Thymus (tissue), 11 donors: ENCODE results near the gene ARRDC4. TPM values are rescaled to one million over a fixed set of nuclear protein-coding genes. Genes with fewer than 3 reads are reported as not detected.

Source experiments
- DNase-seq, 9 donors: peaks; one replicate each; pipeline ENCODE4 v3.0.0-alpha.2; 2013; ENCODE audit warnings: low spot score in 9 of 9, low read depth in 6 of 9, missing footprints in 1 of 9
- H3K27ac ChIP-seq, 2 donors: one replicate each; pipeline ENCODE4 v1.5.1; 2013; ENCODE audit warnings: control low read depth in 1 of 2, low read depth in 1 of 2, low read length in 1 of 2, mild to moderate bottlenecking in 1 of 2, moderate library complexity in 1 of 2
- H3K27me3 ChIP-seq, 2 donors: one replicate each; pipeline ENCODE4 v1.5.1; 2013; ENCODE audit warnings: low read length in 1 of 2; ENCODE audit not compliant: control insufficient read depth in 2 of 2, insufficient read depth in 1 of 2
- H3K36me3 ChIP-seq, 2 donors: one replicate each; pipeline ENCODE4 v1.5.1; 2013; ENCODE audit warnings: low read length in 1 of 2, mild to moderate bottlenecking in 1 of 2, moderate library complexity in 1 of 2; ENCODE audit not compliant: control insufficient read depth in 2 of 2, insufficient read depth in 2 of 2
- H3K4me1 ChIP-seq, 2 donors: one replicate each; pipeline ENCODE4 v1.5.1; 2013; ENCODE audit warnings: low read length in 2 of 2; ENCODE audit not compliant: control insufficient read depth in 2 of 2, insufficient read depth in 2 of 2
- H3K4me3 ChIP-seq, 2 donors: one replicate each; pipeline ENCODE4 v1.5.1; 2013; ENCODE audit warnings: low read length in 2 of 2, control low read depth in 1 of 2, mild to moderate bottlenecking in 1 of 2
- H3K9me3 ChIP-seq, 2 donors: one replicate each; pipeline ENCODE4 v1.5.1; 2013; ENCODE audit warnings: low read length in 1 of 2, mild to moderate bottlenecking in 1 of 2; ENCODE audit not compliant: control insufficient read depth in 2 of 2, insufficient read depth in 1 of 2
- WGBS: extraction: QIAGEN DNeasy Blood & Tissue Kit; methylation state at CpG from one replicate; pipeline ENCODE4 v1.1.7; 2013; 5-methylcytosine and 5-hydroxymethylcytosine counted together
- polyA plus RNA-seq: library from polyadenylated mRNA; stranded (reverse); fragments of 200-250 nt; gene quantifications from one replicate; pipeline ENCODE4 v1.2.3, GENCODE V29; 2013
- total RNA-seq: library from RNA; stranded (reverse); fragments of 120-200 nt; gene quantifications from one replicate; pipeline ENCODE4 v1.2.4, GENCODE V29; 2013
- donor health status: healthy.

ARRDC4 gene
- total and polyA plus RNA-seq, 2 donors: 6.2 to 13.3 TPM

DNA sequence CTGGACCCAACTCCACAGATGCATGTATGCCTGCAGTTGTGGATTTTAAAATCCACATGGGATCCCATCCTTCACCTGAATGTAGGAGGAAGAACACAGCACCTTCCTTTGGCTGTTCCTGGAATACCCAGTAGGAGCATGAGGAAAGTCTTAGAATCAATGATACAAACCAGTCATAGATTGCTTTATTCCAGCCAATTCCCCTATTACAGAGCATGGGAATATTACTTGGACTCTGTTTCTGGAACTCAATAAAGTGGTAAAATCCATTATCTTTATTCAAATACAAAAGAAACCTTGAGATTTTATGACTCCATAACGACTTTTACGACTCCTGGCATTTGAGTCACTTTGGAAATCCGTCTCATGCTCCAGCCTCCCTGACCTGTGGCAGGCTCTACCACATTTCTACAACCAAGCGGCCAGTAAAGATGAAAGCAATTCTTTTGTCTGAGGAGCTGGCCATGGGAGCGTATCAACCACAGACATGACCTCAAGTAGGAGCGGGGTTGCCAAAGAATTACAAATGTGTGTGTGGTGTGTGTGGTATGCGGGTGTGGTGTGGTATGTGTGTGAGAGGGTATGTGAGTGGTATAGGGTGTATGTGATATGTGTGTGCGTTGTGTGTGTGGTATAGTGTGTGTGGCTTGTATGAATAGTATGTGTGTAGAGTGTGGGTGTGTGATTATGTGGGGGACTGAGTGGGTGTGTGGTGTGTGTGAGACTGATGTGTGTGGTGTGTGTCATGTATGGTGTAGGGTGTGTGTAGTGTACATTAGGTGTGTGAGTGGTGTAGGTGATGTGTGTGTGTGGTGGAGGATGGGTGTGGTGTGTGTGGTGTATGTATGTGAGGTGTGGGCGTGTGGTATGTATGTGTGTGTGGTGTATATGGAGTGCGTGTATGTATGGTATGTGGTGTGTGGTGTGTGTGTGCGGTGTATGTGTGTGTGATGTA is 40.0 kb downstream of the ARRDC4 start:
- DNase-seq: no peak
- Histone ChIP-seq H3K36me3 (no peaks in the 10 kb centered on the region), H3K9me3 (no peaks in the 10 kb centered on the region), H3K4me1 (no peaks in the 10 kb centered on the region), H3K27me3 (no peaks in the 10 kb centered on the region), H3K4me3 (no peak overlapping the region), H3K27ac (no peak overlapping the region)
- 94% methylated on average over 11 of the region's 11 CpGs for WGBS

DNA sequence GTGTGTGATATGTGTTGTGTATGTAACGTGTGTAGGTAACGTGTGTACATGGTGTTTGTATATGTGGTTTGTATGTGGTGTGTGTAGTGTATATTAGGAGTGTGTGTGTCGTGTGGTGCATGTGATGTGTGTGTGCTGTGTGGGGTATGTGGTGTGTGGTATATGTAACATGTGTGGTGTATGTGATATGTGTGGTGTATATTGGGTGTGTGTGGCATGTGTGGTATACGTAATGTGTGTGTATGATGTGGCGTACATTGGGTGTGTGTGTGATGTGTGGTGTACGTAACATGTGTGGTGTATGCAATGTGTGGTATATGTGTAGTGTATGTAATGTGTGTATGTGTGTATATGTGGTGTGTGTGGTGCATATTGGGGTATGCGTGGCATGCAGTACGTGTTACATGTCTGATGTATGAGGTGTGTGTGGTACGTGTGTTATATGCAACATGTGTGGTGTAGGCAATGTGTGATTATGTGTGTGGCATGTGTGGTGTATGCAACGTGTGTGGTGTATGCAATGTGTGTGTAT is 41.2 kb downstream of the ARRDC4 start:
- Histone ChIP-seq H3K27me3 (no peaks in the 10 kb centered on the region), H3K27ac (no peak overlapping the region), H3K4me1 (no peaks in the 10 kb centered on the region), H3K9me3 (no peaks in the 10 kb centered on the region), H3K36me3 (no peaks in the 10 kb centered on the region), H3K4me3 (no peak overlapping the region)
- WGBS: 99% methylated on average over 10 of the region's 10 CpGs
- DNase-seq: no peak

DNA sequence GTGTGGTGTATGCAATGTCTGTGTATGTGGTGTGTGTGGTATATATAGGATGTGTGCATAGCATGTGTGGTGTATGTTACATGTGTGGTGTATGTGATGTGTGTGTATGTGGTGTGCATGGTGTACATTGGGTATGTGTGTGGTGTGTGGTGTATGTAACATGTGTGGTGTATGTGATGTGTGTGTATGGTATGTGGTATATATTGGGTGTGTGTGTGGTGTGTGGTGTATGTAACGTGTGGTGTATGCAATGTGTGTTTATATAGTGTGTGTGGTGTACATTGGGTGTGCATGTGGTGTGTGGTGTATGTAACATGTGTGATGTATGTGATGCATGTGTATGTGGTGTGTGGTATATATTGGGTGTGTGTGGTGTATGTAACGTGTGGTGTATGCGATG is 41.9 kb downstream of the ARRDC4 start:
- no peak overlapping the region for H3K27ac ChIP-seq
- H3K4me1 ChIP-seq: no peaks in the 10 kb centered on the region
- no peaks in the 10 kb centered on the region for H3K36me3 ChIP-seq
- no peaks in the 10 kb centered on the region for H3K27me3 ChIP-seq
- no peak overlapping the region for H3K4me3 ChIP-seq
- DNase-seq: no peak
- WGBS: 97% methylated on average over 3 of the region's 3 CpGs
- no peaks in the 10 kb centered on the region for H3K9me3 ChIP-seq

DNA sequence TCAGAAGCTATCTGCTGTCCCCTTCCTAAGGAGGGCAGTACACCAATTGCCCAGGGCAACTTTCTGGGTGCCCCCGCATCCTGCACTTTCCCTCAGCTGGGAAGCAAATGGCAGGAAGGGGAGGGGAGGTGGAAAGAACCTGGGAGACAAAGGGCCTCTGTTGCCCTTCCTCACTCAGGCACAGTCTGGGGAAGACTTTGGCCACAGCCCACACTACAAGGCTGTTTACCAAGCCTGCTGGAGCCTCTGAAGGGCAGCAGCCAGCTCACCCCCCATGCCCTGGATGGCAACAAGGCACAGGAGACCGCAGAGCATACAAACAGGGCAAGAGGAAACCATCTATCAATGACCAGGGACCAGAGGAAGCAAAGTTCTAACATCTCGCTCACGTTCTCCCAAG is 42.4 kb downstream of the ARRDC4 start:
- Histone ChIP-seq H3K4me1 (no peaks in the 10 kb centered on the region), H3K9me3 (no peaks in the 10 kb centered on the region), H3K27me3 (no peaks in the 10 kb centered on the region), H3K27ac (no peak overlapping the region), H3K4me3 (no peak overlapping the region), H3K36me3 (no peaks in the 10 kb centered on the region)
- 92% methylated on average over 4 of the region's 4 CpGs for WGBS
- DNase-seq: no peak

DNA sequence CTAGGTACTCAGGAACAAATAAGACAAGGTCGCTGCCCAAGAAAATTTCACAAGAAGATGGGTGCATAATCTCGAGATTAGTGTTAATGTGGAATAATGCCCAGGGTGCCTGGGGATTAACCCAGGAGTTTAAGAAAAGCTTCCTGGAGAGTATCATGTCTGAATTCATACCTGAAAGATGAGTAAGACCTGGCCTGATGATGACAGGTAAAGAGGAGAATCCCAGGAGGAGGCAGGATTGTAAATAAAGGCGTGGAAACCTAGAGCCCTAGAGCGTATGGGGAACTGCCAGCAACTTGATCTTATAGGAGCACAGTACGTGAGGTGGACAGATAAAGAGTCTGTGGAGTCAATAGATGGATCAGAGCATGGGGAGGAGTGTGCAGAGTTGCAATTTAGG is 43.0 kb downstream of the ARRDC4 start:
- H3K9me3 ChIP-seq: no peaks in the 10 kb centered on the region
- DNase-seq: no peak
- no peak overlapping the region for H3K27ac ChIP-seq
- H3K27me3 ChIP-seq: no peaks in the 10 kb centered on the region
- no peak overlapping the region for H3K4me3 ChIP-seq
- H3K4me1 ChIP-seq: no peaks in the 10 kb centered on the region
- 93% methylated on average over 5 of the region's 5 CpGs for WGBS
- H3K36me3 ChIP-seq: no peaks in the 10 kb centered on the region

DNA sequence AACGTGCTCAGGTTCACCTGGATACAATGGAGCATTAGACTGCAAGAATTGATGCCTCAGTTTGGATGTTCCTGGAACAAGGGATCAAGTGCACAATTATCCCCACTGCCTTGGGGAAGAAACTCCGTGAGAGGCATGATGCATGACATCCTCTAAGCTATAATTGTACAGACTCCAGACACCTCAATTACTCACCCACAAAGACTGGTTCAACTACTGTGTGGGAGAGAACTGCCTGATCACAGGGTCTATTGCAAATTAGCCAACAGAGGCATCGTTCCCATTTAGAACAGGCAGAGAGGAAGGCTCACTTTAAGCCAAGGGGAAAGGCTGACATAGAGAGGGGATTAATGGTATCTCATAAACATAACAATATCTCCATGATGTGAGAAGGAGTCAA is 43.5 kb downstream of the ARRDC4 start:
- WGBS: 78% methylated on average over 3 of the region's 3 CpGs
- no peak for DNase-seq

DNA sequence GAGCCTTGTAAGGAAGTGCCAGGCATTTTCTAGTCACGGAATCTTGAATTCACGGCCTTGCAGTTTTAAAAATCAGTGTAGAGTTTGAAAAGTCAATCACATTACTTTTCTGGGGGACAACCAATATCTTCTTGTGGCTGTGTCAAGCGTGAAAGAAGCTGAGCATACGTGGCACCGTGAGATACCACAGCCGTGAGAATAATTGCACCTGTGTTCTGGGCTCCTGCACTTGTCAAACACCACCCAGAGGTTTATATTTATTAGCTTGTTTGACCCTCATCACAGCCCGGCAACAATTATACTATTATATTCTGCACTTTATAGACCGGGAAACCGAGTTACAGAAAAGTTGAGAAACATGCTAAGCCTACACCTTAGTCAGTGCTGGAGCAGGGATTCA is 45.2 kb downstream of the ARRDC4 start:
- no peaks in the 10 kb centered on the region for H3K27me3 ChIP-seq
- H3K9me3 ChIP-seq: no peaks in the 10 kb centered on the region
- no peak overlapping the region for H3K27ac ChIP-seq
- no peaks in the 10 kb centered on the region for H3K4me1 ChIP-seq
- no peak for DNase-seq
- no peak overlapping the region for H3K4me3 ChIP-seq
- WGBS: 86% methylated on average over 9 of the region's 9 CpGs
- H3K36me3 ChIP-seq: no peaks in the 10 kb centered on the region

More for the DNA sequence above, 43.5 kb downstream of the ARRDC4 start:
- Histone ChIP-seq H3K36me3 (no peaks in the 10 kb centered on the region), H3K27ac (no peak overlapping the region), H3K9me3 (no peaks in the 10 kb centered on the region), H3K4me3 (no peak overlapping the region), H3K27me3 (no peaks in the 10 kb centered on the region), H3K4me1 (no peaks in the 10 kb centered on the region)

DNA sequence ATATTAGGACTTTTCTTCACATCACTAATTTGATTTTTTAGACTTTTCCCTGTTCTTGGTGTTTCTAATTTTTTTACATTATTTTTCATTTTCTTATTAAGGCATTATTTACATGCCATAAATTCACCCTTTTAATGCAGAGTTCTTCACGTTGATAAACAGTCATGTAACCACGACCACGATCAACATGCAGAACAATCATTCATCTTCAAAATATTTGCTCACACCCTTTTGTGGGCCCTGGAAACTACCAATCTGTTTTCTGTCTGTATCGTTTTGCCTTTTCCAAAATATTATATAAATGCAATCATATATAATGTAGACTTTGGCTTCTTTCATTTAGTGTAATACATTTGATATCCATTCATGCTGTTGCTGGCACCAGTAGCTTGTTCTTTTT is 48.7 kb downstream of the ARRDC4 start:
- H3K4me3 ChIP-seq: no peak overlapping the region
- H3K4me1 ChIP-seq: no peaks in the 10 kb centered on the region
- H3K27me3 ChIP-seq: no peaks in the 10 kb centered on the region
- no peak overlapping the region for H3K27ac ChIP-seq
- H3K36me3 ChIP-seq: no peaks in the 10 kb centered on the region
- 78% methylated on average over 4 of the region's 4 CpGs for WGBS
- DNase-seq: no peak
- no peaks in the 10 kb centered on the region for H3K9me3 ChIP-seq

DNA sequence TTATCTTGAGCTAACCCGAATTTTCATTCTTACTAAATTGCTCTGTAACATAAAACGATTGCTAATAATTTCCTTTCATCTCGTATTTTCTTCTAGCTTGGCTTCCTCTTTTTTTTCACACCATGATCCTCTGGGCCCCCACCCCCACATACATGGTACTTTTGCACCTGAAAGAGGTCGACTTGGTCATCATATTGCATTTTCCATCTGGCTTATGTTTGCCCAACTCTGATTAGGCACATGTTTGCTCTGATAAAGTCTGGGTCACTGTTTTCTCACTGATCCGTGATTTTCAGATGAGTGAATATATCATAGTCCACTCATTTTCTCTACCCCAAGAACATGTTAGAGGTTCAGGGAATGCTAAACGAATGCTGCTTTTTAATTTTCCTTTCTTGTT is 49.5 kb downstream of the ARRDC4 start:
- H3K4me3 ChIP-seq: no peak overlapping the region
- H3K36me3 ChIP-seq: no peaks in the 10 kb centered on the region
- no peaks in the 10 kb centered on the region for H3K9me3 ChIP-seq
- H3K27me3 ChIP-seq: no peaks in the 10 kb centered on the region
- H3K27ac ChIP-seq: no peak overlapping the region
- H3K4me1 ChIP-seq: no peaks in the 10 kb centered on the region
- 48% methylated on average over 6 of the region's 6 CpGs for WGBS
- no peak for DNase-seq
